ENCODE measurements around the gene DEFB132.

DEFB132 gene

GRCh38 chr20:259981-260380, 2.5 kb downstream of the DEFB132 start:
- Histone ChIP-seq H3K4me3 (ENCODE audit: low read depth, low read length) (no peak overlapping the region), H2AFZ (ENCODE audit: insufficient read depth, low read length, poor library complexity) (no peak overlapping the region), H4K8ac (ENCODE audit: low read depth, low read length) (no peak overlapping the region), H3K14ac (ENCODE audit: low read length) (no peak overlapping the region), H3K4me2 (ENCODE audit: low read length) (no peak overlapping the region), H3K4me1 (ENCODE audit: control insufficient read depth in 1 of 2, insufficient read depth in 2 of 2, low read length in 2 of 2) (no peaks in the 10 kb centered on the region), H3K36me3 (ENCODE audit: control insufficient read depth in 1 of 2, insufficient read depth in 2 of 2, low read length in 2 of 2) (no peaks in the 10 kb centered on the region), H2BK5ac (ENCODE audit: low read depth, low read length, poor library complexity) (no peak overlapping the region), H3K27ac (ENCODE audit: low read depth, low read length) (no peak overlapping the region), H3K18ac (ENCODE audit: low read length) (no peak overlapping the region), H3K27me3 (ENCODE audit: insufficient read depth, low read length) (no peaks in the 10 kb centered on the region), H3K79me1 (ENCODE audit: low read length) (no peaks in the 10 kb centered on the region), H3K9me3 (ENCODE audit: insufficient read depth, low read depth, low read length) (peaks cover 2% of the 10 kb centered on the region), H4K91ac (ENCODE audit: low read depth, low read length) (no peak overlapping the region), H2AK5ac (ENCODE audit: low read length) (no peak overlapping the region), H4K12ac (ENCODE audit: low read depth, low read length) (no peak overlapping the region), H3K4ac (ENCODE audit: low read depth, low read length) (no peak overlapping the region), H2BK12ac (ENCODE audit: low read length) (no peak overlapping the region), H3K23ac (ENCODE audit: low read length) (peak overlapping the region; percentile 57), H2BK120ac (ENCODE audit: insufficient read depth, low read length, poor library complexity) (no peak overlapping the region), H3K9ac (ENCODE audit: low read length) (peak overlapping the region; percentile 38), H3K79me2 (ENCODE audit: control insufficient read depth, insufficient read depth, low read length, poor library complexity) (no peaks in the 10 kb centered on the region)
- WGBS (ENCODE audit: extremely low coverage, insufficient coverage, insufficient read length) = no CpG with 5 or more reads among the region's 2 CpGs
- no peak for DNase-seq

GRCh38 chr20:263701-264100, 6.2 kb downstream of the DEFB132 start:
- Histone ChIP-seq H3K79me1 (ENCODE audit: low read length) (peaks cover 2% of the 10 kb centered on the region), H2BK120ac (ENCODE audit: insufficient read depth, low read length, poor library complexity) (no peak overlapping the region), H3K79me2 (ENCODE audit: control insufficient read depth, insufficient read depth, low read length, poor library complexity) (peaks cover 2% of the 10 kb centered on the region), H3K14ac (ENCODE audit: low read length) (no peak overlapping the region), H4K8ac (ENCODE audit: low read depth, low read length) (no peak overlapping the region), H3K18ac (ENCODE audit: low read length) (no peak overlapping the region), H3K23ac (ENCODE audit: low read length) (no peak overlapping the region), H3K9ac (ENCODE audit: low read length) (no peak overlapping the region), H4K12ac (ENCODE audit: low read depth, low read length) (no peak overlapping the region), H2BK12ac (ENCODE audit: low read length) (no peak overlapping the region), H3K4me1 (ENCODE audit: control insufficient read depth in 1 of 2, insufficient read depth in 2 of 2, low read length in 2 of 2) (peaks cover 0 to 3% of the 10 kb centered on the region in 2 experiments), H3K27me3 (ENCODE audit: insufficient read depth, low read length) (peaks cover 3% of the 10 kb centered on the region), H3K9me3 (ENCODE audit: insufficient read depth, low read depth, low read length) (peaks cover 2% of the 10 kb centered on the region), H2AK5ac (ENCODE audit: low read length) (no peak overlapping the region), H2BK5ac (ENCODE audit: low read depth, low read length, poor library complexity) (no peak overlapping the region), H3K36me3 (ENCODE audit: control insufficient read depth in 1 of 2, insufficient read depth in 2 of 2, low read length in 2 of 2) (no peaks in the 10 kb centered on the region), H3K27ac (ENCODE audit: low read depth, low read length) (no peak overlapping the region), H3K4me3 (ENCODE audit: low read depth, low read length) (no peak overlapping the region), H4K91ac (ENCODE audit: low read depth, low read length) (no peak overlapping the region), H2AFZ (ENCODE audit: insufficient read depth, low read length, poor library complexity) (no peak overlapping the region), H3K4me2 (ENCODE audit: low read length) (no peak overlapping the region), H3K4ac (ENCODE audit: low read depth, low read length) (no peak overlapping the region)
- DNase-seq = no peak
- no CpG with 5 or more reads among the region's 13 CpGs for WGBS (ENCODE audit: extremely low coverage, insufficient coverage, insufficient read length)

GRCh38 chr20:266596-267562, 9.4 kb downstream of the DEFB132 start:
- H2BK12ac ChIP-seq (ENCODE audit: low read length) = no peak overlapping the region
- H3K79me2 ChIP-seq (ENCODE audit: control insufficient read depth, insufficient read depth, low read length, poor library complexity) = peaks cover 2% of the 10 kb centered on the region
- H4K91ac ChIP-seq (ENCODE audit: low read depth, low read length) = no peak overlapping the region
- H2AFZ ChIP-seq (ENCODE audit: insufficient read depth, low read length, poor library complexity) = peak overlapping the region; percentile 56
- H3K36me3 ChIP-seq (ENCODE audit: control insufficient read depth in 1 of 2, insufficient read depth in 2 of 2, low read length in 2 of 2) = no peaks in the 10 kb centered on the region
- DNase-seq = peak; percentile 82 to 89
- peaks cover 2% of the 10 kb centered on the region for H3K79me1 ChIP-seq (ENCODE audit: low read length)
- H3K4me1 ChIP-seq (ENCODE audit: control insufficient read depth in 1 of 2, insufficient read depth in 2 of 2, low read length in 2 of 2) = peaks cover 0 to 3% of the 10 kb centered on the region in 2 experiments
- H3K27ac ChIP-seq (ENCODE audit: low read depth, low read length) = no peak overlapping the region
- H3K9me3 ChIP-seq (ENCODE audit: insufficient read depth, low read depth, low read length) = peaks cover 2% of the 10 kb centered on the region
- H4K8ac ChIP-seq (ENCODE audit: low read depth, low read length) = peak overlapping the region; percentile 40
- H2BK120ac ChIP-seq (ENCODE audit: insufficient read depth, low read length, poor library complexity) = no peak overlapping the region
- H2BK5ac ChIP-seq (ENCODE audit: low read depth, low read length, poor library complexity) = no peak overlapping the region
- peak overlapping the region; percentile 75 for H3K9ac ChIP-seq (ENCODE audit: low read length)
- H3K23ac ChIP-seq (ENCODE audit: low read length) = no peak overlapping the region
- no peak overlapping the region for H2AK5ac ChIP-seq (ENCODE audit: low read length)
- peak overlapping the region; percentile 39 for H4K12ac ChIP-seq (ENCODE audit: low read depth, low read length)
- no peak overlapping the region for H3K18ac ChIP-seq (ENCODE audit: low read length)
- H3K14ac ChIP-seq (ENCODE audit: low read length) = peak overlapping the region; percentile 19
- H3K27me3 ChIP-seq (ENCODE audit: insufficient read depth, low read length) = peaks cover 3% of the 10 kb centered on the region
- peak overlapping the region; percentile 42 for H3K4me3 ChIP-seq (ENCODE audit: low read depth, low read length)
- no peak overlapping the region for H3K4ac ChIP-seq (ENCODE audit: low read depth, low read length)
- peak overlapping the region; percentile 87 for H3K4me2 ChIP-seq (ENCODE audit: low read length)
- no CpG with 5 or more reads among the region's 43 CpGs for WGBS (ENCODE audit: extremely low coverage, insufficient coverage, insufficient read length)

GRCh38 chr20:270517-270916, 13.0 kb downstream of the DEFB132 start:
- H3K4me1 ChIP-seq (ENCODE audit: control insufficient read depth in 1 of 2, insufficient read depth in 2 of 2, low read length in 2 of 2) = peaks cover 0 to 3% of the 10 kb centered on the region in 2 experiments
- no peak overlapping the region for H2BK12ac ChIP-seq (ENCODE audit: low read length)
- H3K14ac ChIP-seq (ENCODE audit: low read length) = no peak overlapping the region
- no peak overlapping the region for H2AFZ ChIP-seq (ENCODE audit: insufficient read depth, low read length, poor library complexity)
- H3K79me2 ChIP-seq (ENCODE audit: control insufficient read depth, insufficient read depth, low read length, poor library complexity) = peaks cover 2% of the 10 kb centered on the region
- no peak overlapping the region for H4K12ac ChIP-seq (ENCODE audit: low read depth, low read length)
- WGBS (ENCODE audit: extremely low coverage, insufficient coverage, insufficient read length) = no CpG with 5 or more reads among the region's 5 CpGs
- no peak overlapping the region for H3K4ac ChIP-seq (ENCODE audit: low read depth, low read length)
- no peak overlapping the region for H3K18ac ChIP-seq (ENCODE audit: low read length)
- H2BK120ac ChIP-seq (ENCODE audit: insufficient read depth, low read length, poor library complexity) = no peak overlapping the region
- no peak overlapping the region for H3K4me3 ChIP-seq (ENCODE audit: low read depth, low read length)
- H3K27me3 ChIP-seq (ENCODE audit: insufficient read depth, low read length) = peaks cover 3% of the 10 kb centered on the region
- H3K4me2 ChIP-seq (ENCODE audit: low read length) = no peak overlapping the region
- H3K9ac ChIP-seq (ENCODE audit: low read length) = no peak overlapping the region
- H3K79me1 ChIP-seq (ENCODE audit: low read length) = peaks cover 2% of the 10 kb centered on the region
- no peak overlapping the region for H3K27ac ChIP-seq (ENCODE audit: low read depth, low read length)
- peaks cover 0 to 3% of the 10 kb centered on the region in 2 experiments for H3K36me3 ChIP-seq (ENCODE audit: control insufficient read depth in 1 of 2, insufficient read depth in 2 of 2, low read length in 2 of 2)
- no peak overlapping the region for H3K23ac ChIP-seq (ENCODE audit: low read length)
- no peak overlapping the region for H4K8ac ChIP-seq (ENCODE audit: low read depth, low read length)
- H3K9me3 ChIP-seq (ENCODE audit: insufficient read depth, low read depth, low read length) = no peaks in the 10 kb centered on the region
- no peak for DNase-seq
- no peak overlapping the region for H2BK5ac ChIP-seq (ENCODE audit: low read depth, low read length, poor library complexity)
- no peak overlapping the region for H4K91ac ChIP-seq (ENCODE audit: low read depth, low read length)
- H2AK5ac ChIP-seq (ENCODE audit: low read length) = no peak overlapping the region
